Cardiac muscle cell (in vitro differentiated cells and primary cell): Measurements from ENCODE around the gene UTP14C. TPM values are rescaled to one million over a fixed set of nuclear protein-coding genes. Genes with fewer than 3 reads are reported as not detected.

Source experiments
- DNase-seq, 2 donors: peaks; one replicate each; pipeline versions ENCODE4 v3.0.0 to v3.0.0-alpha.2; 2010 to 2017; ENCODE audit warnings: low read depth in 1 of 2, low spot score in 1 of 2
- H3K27ac ChIP-seq: fragments of 200-600 bp; sonication (generic); 2 replicates; pipeline ENCODE4 v1.5.1; 2016
- H3K27me3 ChIP-seq: fragments of 200-600 bp; sonication (generic); 2 replicates; pipeline ENCODE4 v1.6.0; 2016; ENCODE audit warnings: control low read depth
- H3K36me3 ChIP-seq: fragments of 200-600 bp; sonication (generic); 2 replicates; pipeline ENCODE4 v1.5.1; 2016; ENCODE audit warnings: control low read depth
- H3K4me1 ChIP-seq: fragments of 200-600 bp; sonication (generic); 2 replicates; pipeline ENCODE4 v1.8.1; 2017; ENCODE audit warnings: low read depth, mild to moderate bottlenecking, mixed run types
- H3K4me3 ChIP-seq: fragments of 200-600 bp; sonication (generic); 2 replicates; pipeline ENCODE4 v1.5.1; 2016; ENCODE audit warnings: mild to moderate bottlenecking
- H3K9me3 ChIP-seq: fragments of 200-600 bp; sonication (generic); 2 replicates; pipeline ENCODE4 v1.5.1; 2017; ENCODE audit warnings: low read depth, mild to moderate bottlenecking, control low read depth
- polyA plus RNA-seq: library from polyadenylated mRNA; unstranded; fragments of >200 nt; fragmentation: Nextera tagmentation; extraction: Ambion mirVana; gene quantifications from 2 replicates; pipeline ENCODE4 v1.2.1, GENCODE V29; 2016
- total RNA-seq: library from RNA; depleted of rRNA; stranded (reverse); fragments of >200 nt; gene quantifications from 2 replicates; pipeline ENCODE4 v1.2.3, GENCODE V29; 2016
- TF ChIP-seq, protein P1 (sequence below): IDR thresholded peaks from 2 replicates; pipeline ENCODE4 v1.5.1; 2012; ENCODE audit warnings: low read depth, mild to moderate bottlenecking, low read length

UTP14C gene
- total and polyA plus RNA-seq, 2 experiments from 2014 or later, result 8.0 to 12.6 TPM

DNA sequence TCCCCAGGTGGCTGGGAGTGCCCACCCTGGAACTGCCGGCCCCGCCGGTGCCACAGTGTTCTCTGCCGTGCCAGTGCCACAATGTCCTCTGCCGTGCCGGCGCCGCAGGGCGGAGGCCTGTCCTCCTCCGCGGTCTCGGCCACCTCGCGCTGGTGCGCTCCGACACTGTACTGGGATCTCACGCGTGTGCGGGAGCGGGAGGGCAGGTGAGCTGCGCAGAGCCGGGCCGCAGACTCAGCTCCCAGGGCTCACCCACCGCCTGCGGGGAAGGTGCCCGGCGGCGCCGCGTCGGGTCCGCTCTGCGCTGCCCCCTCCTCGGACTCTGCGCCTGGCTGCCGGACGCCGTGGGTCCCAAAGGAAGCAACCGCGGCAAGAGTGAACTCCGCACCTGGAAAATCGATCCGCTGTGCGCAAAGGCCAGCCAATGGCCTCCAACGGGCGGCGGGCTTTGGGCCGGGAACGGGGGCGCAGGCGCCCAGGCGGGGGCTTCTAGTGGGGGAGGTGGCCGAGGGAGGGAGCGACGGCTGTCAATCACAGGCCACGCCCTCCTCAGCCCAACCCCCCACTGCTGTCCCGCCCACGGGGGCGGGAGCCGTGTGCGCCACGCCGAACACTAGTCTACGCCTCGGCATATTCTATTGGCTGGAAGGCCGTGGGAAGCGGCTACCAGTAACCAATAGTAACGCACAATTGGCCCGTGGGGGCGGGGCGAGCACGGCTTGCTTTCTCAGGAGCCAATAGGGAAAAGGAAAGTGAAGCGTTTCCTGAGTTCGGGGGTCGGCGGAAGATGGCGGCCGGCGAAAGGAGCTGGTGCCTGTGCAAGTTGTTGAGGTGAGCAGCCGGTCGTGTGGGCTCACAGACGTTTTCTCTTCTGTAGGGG, 12.6 kb upstream of the UTP14C start, which contains the start of gene ALG11:
TSS of gene ALG11 (plus strand) at position 767 of the 880 bp plus-strand sequence. CDS start at position 788, 21 bp downstream.
- no peaks in the 10 kb centered on the region for H3K9me3 ChIP-seq
- DNase-seq, result peak; percentile 99
- peak within 1 kb of the TSS; percentile 92 for H3K27ac ChIP-seq
- TF ChIP-seq, protein P1, sequence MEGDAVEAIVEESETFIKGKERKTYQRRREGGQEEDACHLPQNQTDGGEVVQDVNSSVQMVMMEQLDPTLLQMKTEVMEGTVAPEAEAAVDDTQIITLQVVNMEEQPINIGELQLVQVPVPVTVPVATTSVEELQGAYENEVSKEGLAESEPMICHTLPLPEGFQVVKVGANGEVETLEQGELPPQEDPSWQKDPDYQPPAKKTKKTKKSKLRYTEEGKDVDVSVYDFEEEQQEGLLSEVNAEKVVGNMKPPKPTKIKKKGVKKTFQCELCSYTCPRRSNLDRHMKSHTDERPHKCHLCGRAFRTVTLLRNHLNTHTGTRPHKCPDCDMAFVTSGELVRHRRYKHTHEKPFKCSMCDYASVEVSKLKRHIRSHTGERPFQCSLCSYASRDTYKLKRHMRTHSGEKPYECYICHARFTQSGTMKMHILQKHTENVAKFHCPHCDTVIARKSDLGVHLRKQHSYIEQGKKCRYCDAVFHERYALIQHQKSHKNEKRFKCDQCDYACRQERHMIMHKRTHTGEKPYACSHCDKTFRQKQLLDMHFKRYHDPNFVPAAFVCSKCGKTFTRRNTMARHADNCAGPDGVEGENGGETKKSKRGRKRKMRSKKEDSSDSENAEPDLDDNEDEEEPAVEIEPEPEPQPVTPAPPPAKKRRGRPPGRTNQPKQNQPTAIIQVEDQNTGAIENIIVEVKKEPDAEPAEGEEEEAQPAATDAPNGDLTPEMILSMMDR, result no peak
- H3K36me3 ChIP-seq, result no peaks in the 10 kb centered on the region
- peaks cover 3% of the 10 kb centered on the region for H3K4me1 ChIP-seq
- H3K4me3 ChIP-seq, result peak within 1 kb of the TSS; percentile 83
- H3K27me3 ChIP-seq, result peaks cover 14% of the 10 kb centered on the region

DNA sequence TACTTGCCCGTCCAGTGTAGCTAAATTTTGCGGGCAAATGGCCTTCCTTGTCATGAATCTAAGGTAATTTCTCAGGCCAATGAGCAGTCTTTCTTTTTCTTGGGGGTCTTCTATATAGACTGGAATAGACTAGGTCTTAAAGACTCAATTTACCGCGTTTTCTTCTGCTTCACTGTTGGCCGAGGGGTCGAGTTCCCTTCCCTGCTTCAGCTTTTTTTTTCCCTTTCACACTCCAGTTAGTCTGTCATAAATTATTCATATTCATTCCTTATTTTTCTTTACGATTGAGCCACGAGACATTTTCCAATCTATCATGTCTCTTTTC, 12.0 kb upstream of the UTP14C start:
- Histone ChIP-seq H3K4me3 (peak overlapping the region; percentile 83), H3K36me3 (no peaks in the 10 kb centered on the region), H3K9me3 (no peaks in the 10 kb centered on the region), H3K27ac (peak overlapping the region; percentile 92), H3K27me3 (peaks cover 14% of the 10 kb centered on the region), H3K4me1 (peaks cover 3% of the 10 kb centered on the region)
- DNase-seq, result no peak
- TF ChIP-seq, protein P1, result no peak

DNA sequence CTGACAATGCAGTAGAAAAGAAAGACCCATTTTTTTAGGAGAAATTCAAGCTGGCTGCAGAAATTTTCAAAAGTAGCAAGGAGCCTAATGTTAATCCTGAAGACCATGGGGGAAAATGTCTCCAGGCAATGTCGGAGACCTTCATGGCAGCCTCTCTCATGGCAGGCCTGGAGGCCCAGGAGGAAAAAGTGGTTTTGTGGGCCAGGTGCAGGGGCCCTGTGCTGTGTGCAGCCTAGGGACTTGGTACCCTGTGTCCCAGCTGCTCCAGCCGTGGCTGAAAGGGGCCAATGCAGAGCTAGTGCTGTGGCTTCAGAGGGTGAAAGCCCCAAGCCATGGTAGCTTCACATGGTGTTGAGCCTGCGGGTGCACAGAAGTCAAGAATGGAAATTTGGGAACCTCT, 8.2 kb upstream of the UTP14C start:
- TF ChIP-seq, protein P1, result no peak
- no peak for DNase-seq
- H3K27me3 ChIP-seq, result no peaks in the 10 kb centered on the region
- no peak overlapping the region for H3K27ac ChIP-seq
- H3K36me3 ChIP-seq, result peaks cover 4% of the 10 kb centered on the region
- H3K4me1 ChIP-seq, result peaks cover 3% of the 10 kb centered on the region
- no peaks in the 10 kb centered on the region for H3K9me3 ChIP-seq
- H3K4me3 ChIP-seq, result no peak overlapping the region

DNA sequence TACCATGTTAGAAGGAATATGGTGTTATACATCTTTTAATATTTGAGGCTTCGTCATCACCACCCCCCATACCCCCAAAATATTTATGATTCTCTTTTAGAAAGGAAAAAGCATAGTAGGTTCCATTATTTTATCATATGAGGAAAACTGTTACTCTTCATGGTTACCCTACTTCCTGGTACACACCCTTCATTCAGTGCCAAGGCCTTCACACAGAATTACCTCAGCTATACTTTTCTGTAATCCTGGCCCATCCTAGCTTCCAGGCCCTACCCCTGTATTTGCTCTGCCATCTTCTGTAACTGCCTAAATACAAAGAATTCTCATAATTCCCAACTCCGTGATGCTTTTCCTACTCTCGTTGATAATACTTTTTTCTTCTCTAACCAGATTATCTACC, 4.3 kb upstream of the UTP14C start:
- DNase-seq, result no peak
- H3K27ac ChIP-seq, result no peak overlapping the region
- H3K27me3 ChIP-seq, result no peaks in the 10 kb centered on the region
- peaks cover 19% of the 10 kb centered on the region for H3K36me3 ChIP-seq
- no peak overlapping the region for H3K4me3 ChIP-seq
- no peaks in the 10 kb centered on the region for H3K9me3 ChIP-seq
- TF ChIP-seq, protein P1, result no peak
- no peaks in the 10 kb centered on the region for H3K4me1 ChIP-seq

DNA sequence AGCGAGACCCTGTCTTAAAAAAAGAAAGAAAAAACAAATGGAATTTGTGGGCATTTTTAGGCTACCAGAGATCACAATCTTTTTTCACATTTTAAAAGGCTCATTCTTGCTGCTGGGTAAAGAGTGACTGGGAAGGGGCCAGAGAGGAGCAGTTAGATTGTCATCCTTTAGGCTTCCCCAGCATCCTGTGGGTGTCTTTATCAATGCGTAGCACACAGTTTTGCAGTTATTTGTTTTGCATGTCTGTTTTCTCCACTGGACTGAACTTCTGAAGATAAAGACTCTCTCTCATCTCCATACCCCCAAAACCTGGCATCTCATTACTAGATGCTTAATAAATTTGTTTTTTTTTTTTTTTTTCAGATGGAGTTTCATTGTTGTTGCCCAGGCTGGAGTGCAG, 2.1 kb upstream of the UTP14C start:
- DNase-seq, result no peak
- Histone ChIP-seq H3K27me3 (no peaks in the 10 kb centered on the region), H3K27ac (no peak overlapping the region), H3K4me3 (no peak overlapping the region), H3K9me3 (no peaks in the 10 kb centered on the region), H3K36me3 (peaks cover 19% of the 10 kb centered on the region), H3K4me1 (no peaks in the 10 kb centered on the region)
- TF ChIP-seq, protein P1, result no peak
